Osteocyte (in vitro differentiated cells): ENCODE measurements around the gene CST9. TPM values are rescaled to one million over a fixed set of nuclear protein-coding genes. Genes with fewer than 3 reads are reported as not detected.

Experiments
- DNase-seq: peaks from one replicate; pipeline ENCODE4 v3.0.0; 2021; ENCODE audit warnings: mixed read lengths; ENCODE audit not compliant: unreplicated experiment; ENCODE audit errors: extremely low spot score
- H3K27ac Mint-ChIP-seq: one replicate; pipeline ENCODE4 v1.8.0; 2021; ENCODE audit warnings: mild to moderate bottlenecking, mixed read lengths; ENCODE audit not compliant: unreplicated experiment
- H3K27me3 Mint-ChIP-seq: one replicate; pipeline ENCODE4 v1.8.0; 2021; ENCODE audit warnings: mixed read lengths; ENCODE audit not compliant: unreplicated experiment
- H3K36me3 Mint-ChIP-seq: one replicate; pipeline ENCODE4 v1.8.0; 2021; ENCODE audit warnings: mixed read lengths; ENCODE audit not compliant: unreplicated experiment
- H3K4me1 Mint-ChIP-seq: one replicate; pipeline ENCODE4 v1.8.0; 2021; ENCODE audit warnings: mixed read lengths; ENCODE audit not compliant: unreplicated experiment
- H3K4me3 Mint-ChIP-seq: one replicate; pipeline ENCODE4 v1.8.0; 2021; ENCODE audit warnings: mild to moderate bottlenecking, moderate library complexity, mixed read lengths; ENCODE audit not compliant: unreplicated experiment
- H3K9me3 Mint-ChIP-seq: one replicate; pipeline ENCODE4 v1.8.0; 2021; ENCODE audit warnings: mixed read lengths; ENCODE audit not compliant: unreplicated experiment
- CTCF ChIP-seq: fragments of 200-600 bp; sonication (generic); IDR thresholded peaks from 2 replicates; pipeline ENCODE4 v1.5.0; 2021; ENCODE audit warnings: antibody characterized with exemption, mild to moderate bottlenecking, moderate library complexity
- total RNA-seq: library from RNA; stranded (reverse); gene quantifications from 2 replicates; pipeline ENCODE4 v1.2.1, GENCODE V29; 2021

The CST9 gene
- total RNA-seq, 1 donor from 2014 or later, result not detected

DNA sequence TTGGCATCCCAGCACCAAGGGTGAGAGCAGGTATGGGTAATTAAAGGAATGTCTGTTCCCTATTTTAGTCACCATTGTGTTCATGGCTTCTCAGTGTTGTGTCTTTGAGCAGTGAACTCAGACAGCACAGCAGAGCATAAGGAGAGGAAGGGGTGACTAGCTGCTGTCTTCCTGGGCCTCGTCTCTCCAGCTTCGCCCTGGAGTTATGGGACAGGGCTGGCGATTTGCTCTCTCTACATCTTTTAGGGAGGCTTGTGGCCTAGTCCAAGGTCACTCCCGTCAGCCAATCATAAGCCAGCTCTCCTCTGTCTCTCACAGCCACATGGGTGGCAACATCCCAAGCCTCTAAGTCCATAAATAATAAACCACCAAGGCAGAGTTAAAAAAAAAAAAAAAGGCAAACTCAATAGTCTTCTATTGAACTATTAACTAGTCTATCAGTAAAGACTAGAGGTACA lies 24.7 kb upstream of the CST9 start:
- peaks cover 19% of the 10 kb centered on the region for H3K9me3 Mint-ChIP-seq
- no peaks in the 10 kb centered on the region for H3K27me3 Mint-ChIP-seq
- no peak for DNase-seq
- H3K36me3 Mint-ChIP-seq, result peaks cover 19% of the 10 kb centered on the region
- peaks cover 35% of the 10 kb centered on the region for H3K4me1 Mint-ChIP-seq
- peak overlapping the region; percentile 63 for H3K27ac Mint-ChIP-seq
- no peak for TF ChIP-seq CTCF
- H3K4me3 Mint-ChIP-seq, result no peak overlapping the region

DNA sequence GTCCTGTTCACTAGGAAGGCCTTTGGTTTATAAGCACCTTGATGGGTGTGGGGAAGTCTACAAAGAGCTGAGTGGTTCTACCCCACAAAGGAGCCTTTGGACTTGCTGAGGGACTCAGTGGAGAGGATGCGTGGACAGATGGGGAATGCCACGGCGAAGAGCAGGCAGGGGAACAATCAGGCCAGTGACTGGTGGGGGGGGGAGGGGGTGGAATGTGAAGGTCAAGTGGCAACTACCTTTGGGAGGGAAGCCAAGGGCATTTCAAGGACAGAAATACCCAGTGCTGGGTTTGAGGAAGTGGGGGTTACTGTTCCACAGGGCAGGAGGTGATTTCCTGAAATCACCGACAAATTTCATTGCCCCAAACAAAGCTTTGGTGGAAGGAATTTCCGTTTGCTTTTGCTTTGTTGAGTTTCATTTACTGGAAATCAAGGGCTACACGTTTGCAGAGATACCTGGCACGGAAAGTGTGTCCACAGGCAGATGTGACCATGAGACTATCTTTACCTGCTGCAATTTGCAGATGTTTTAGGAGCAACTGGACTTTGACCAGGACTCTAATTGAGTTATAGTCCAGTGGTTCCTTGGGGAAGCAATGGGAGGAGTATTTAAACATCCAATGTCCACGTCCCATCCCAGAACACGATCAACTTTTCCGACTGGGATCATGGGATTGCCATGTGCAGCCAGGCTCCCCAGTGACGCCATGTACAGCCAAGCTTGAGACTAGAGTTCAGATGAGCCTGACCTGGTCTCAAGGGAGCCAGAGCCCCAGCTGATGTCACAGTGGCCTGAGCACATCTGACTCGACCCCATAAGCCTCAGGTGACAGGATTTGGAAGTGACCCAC lies 24.1 kb upstream of the CST9 start:
- no peak for TF ChIP-seq CTCF
- Mint-ChIP-seq H3K4me1 (peaks cover 30% of the 10 kb centered on the region), H3K36me3 (peaks cover 14% of the 10 kb centered on the region), H3K4me3 (no peak overlapping the region), H3K27me3 (no peaks in the 10 kb centered on the region), H3K9me3 (peaks cover 19% of the 10 kb centered on the region), H3K27ac (peak overlapping the region; percentile 86)
- no peak for DNase-seq

- no peak for TF ChIP-seq CTCF
- H3K9me3 Mint-ChIP-seq, result peaks cover 22% of the 10 kb centered on the region
- DNase-seq, result no peak
- H3K36me3 Mint-ChIP-seq, result peaks cover 12% of the 10 kb centered on the region
- H3K4me1 Mint-ChIP-seq, result peaks cover 35% of the 10 kb centered on the region
- H3K27me3 Mint-ChIP-seq, result no peaks in the 10 kb centered on the region
- H3K27ac Mint-ChIP-seq, result peak overlapping the region; percentile 86
- no peak overlapping the region for H3K4me3 Mint-ChIP-seq
Measured at GRCh38 chr20:23629017-23629541, 23.4 kb upstream of the CST9 start.

DNA sequence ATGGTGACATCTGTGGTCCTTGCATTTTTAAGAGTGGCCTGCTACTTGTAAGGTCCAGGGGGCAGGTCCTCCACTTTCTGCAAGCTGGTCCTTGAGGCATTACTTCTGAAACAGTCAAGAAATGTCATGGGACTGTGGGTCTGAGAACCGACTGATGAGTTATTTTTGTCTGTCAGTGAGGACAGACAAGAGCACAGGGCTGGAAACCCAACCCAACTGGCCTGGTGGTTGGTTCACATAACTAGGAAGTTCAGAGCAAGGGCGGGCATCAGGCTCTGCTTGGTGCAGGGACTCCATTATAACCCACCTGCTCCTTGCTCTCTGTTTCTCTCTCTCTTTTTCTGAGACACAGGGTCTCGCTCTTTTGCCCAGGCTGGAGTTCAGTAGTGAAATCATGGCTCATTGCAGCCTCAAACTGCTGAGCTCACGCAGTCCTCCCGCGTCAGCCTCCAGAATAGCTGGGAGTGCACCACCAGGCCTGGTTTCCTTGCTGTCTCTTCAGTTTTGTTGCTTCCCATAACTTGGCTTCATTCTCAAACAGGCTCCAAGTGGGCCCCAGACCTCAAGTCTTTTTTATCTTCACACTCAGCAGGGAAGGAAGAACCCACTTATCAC lies 22.8 kb upstream of the CST9 start:
- peaks cover 12% of the 10 kb centered on the region for H3K36me3 Mint-ChIP-seq
- TF ChIP-seq CTCF, result no peak
- H3K9me3 Mint-ChIP-seq, result peaks cover 22% of the 10 kb centered on the region
- no peaks in the 10 kb centered on the region for H3K27me3 Mint-ChIP-seq
- H3K4me1 Mint-ChIP-seq, result peaks cover 40% of the 10 kb centered on the region
- H3K4me3 Mint-ChIP-seq, result no peak overlapping the region
- H3K27ac Mint-ChIP-seq, result peak overlapping the region; percentile 86
- DNase-seq, result no peak

GRCh38 chr20:23627501-23627900 lies 21.8 kb upstream of the CST9 start:
- H3K27ac Mint-ChIP-seq, result no peak overlapping the region
- peaks cover 7% of the 10 kb centered on the region for H3K36me3 Mint-ChIP-seq
- peaks cover 48% of the 10 kb centered on the region for H3K4me1 Mint-ChIP-seq
- no peak overlapping the region for H3K4me3 Mint-ChIP-seq
- H3K9me3 Mint-ChIP-seq, result peaks cover 22% of the 10 kb centered on the region
- DNase-seq, result no peak
- H3K27me3 Mint-ChIP-seq, result no peaks in the 10 kb centered on the region
- no peak for TF ChIP-seq CTCF
